OCI-LY3 (cell line): ENCODE measurements around the gene SERINC5.
A peak's percentile ranks its signal among the peaks of the same experiment; 100 is the strongest.

ENCODE experiments used
- H2AFZ ChIP-seq: fragments of 200-600, 300-600 bp; shearing (Covaris generic); 2 replicates; pipeline ENCODE4 v1.6.0; 2014; ENCODE audit warnings: antibody characterized with exemption, low read depth, low read length
- H3K27ac ChIP-seq: fragments of 200-600, 300-600 bp; sonication (generic); 2 replicates; pipeline ENCODE4 v1.5.1; 2014; ENCODE audit warnings: mild to moderate bottlenecking, low read length, moderate library complexity, mixed read lengths
- H3K27me3 ChIP-seq: fragments of 200-600, 300-600 bp; sonication (generic); 2 replicates; pipeline ENCODE4 v1.6.1; 2014; ENCODE audit warnings: low read depth, low read length, mixed read lengths
- H3K36me3 ChIP-seq: fragments of 200-600, 300-600 bp; sonication (generic); replicated peaks from 2 replicates; pipeline ENCODE3; 2014; ENCODE audit warnings: low read depth, low read length, mixed read lengths
- H3K4me1 ChIP-seq: fragments of 300-600, 200-600 bp; sonication (generic); 2 replicates; pipeline ENCODE4 v1.6.1; 2014; ENCODE audit warnings: low read length, mixed read lengths
- H3K4me2 ChIP-seq: fragments of 200-600, 300-600 bp; sonication (generic); 2 replicates; pipeline ENCODE4 v1.6.1; 2014; ENCODE audit warnings: low read length, mixed read lengths
- H3K4me3 ChIP-seq: fragments of 300-600, 200-600 bp; sonication (generic); 2 replicates; pipeline ENCODE4 v1.5.1; 2014; ENCODE audit warnings: antibody characterized with exemption, mild to moderate bottlenecking, low read length, moderate library complexity
- H3K79me2 ChIP-seq: fragments of 300-600, 200-600 bp; shearing (Covaris generic); 2 replicates; pipeline ENCODE4 v1.6.1; 2014; ENCODE audit warnings: mild to moderate bottlenecking, low read length, mixed read lengths
- H3K9ac ChIP-seq: fragments of 300-600, 200-600 bp; shearing (Covaris generic); 2 replicates; pipeline ENCODE4 v1.6.0; 2014; ENCODE audit warnings: mild to moderate bottlenecking, low read length, moderate library complexity
- H3K9me3 ChIP-seq: fragments of 200-600, 300-600 bp; shearing (Covaris generic); 2 replicates; pipeline ENCODE4 v1.6.1; 2014; ENCODE audit warnings: low read length, mixed read lengths; ENCODE audit not compliant: insufficient read depth
- H4K20me1 ChIP-seq: fragments of 200-600, 300-600 bp; sonication (generic); 2 replicates; pipeline ENCODE4 v1.6.1; 2016; ENCODE audit warnings: low read length, mixed read lengths; ENCODE audit not compliant: insufficient read depth
- CTCF ChIP-seq: fragments of 200-600, 300-600 bp; sonication (generic); IDR thresholded peaks from 2 replicates; pipeline ENCODE4 v1.5.1; 2014; ENCODE audit warnings: antibody characterized with exemption, low read length, low read depth
- EZH2phosphoT487 ChIP-seq: fragments of 200-600 bp; shearing (Covaris generic); IDR thresholded peaks from 2 replicates; pipeline ENCODE4 v1.6.1; 2018; ENCODE audit warnings: antibody characterized with exemption, mixed run types, low read depth

SERINC5 gene

GRCh38 chr5:80288177-80288576, 32.3 kb upstream of the SERINC5 start:
- Histone ChIP-seq H3K4me2 (no peak overlapping the region), H2AFZ (no peak overlapping the region), H3K4me1 (no peaks in the 10 kb centered on the region), H3K9me3 (no peaks in the 10 kb centered on the region), H3K27me3 (no peaks in the 10 kb centered on the region), H3K36me3 (no peaks in the 10 kb centered on the region), H3K27ac (no peak overlapping the region), H4K20me1 (no peaks in the 10 kb centered on the region), H3K79me2 (no peaks in the 10 kb centered on the region), H3K9ac (no peak overlapping the region), H3K4me3 (no peak overlapping the region)
- TF ChIP-seq EZH2phosphoT487 (no peak), CTCF (no peak)

- no peaks in the 10 kb centered on the region for H3K27me3 ChIP-seq
- H3K9ac ChIP-seq = no peak overlapping the region
- no peak overlapping the region for H3K4me2 ChIP-seq
- H3K79me2 ChIP-seq = no peaks in the 10 kb centered on the region
- no peaks in the 10 kb centered on the region for H3K9me3 ChIP-seq
- H3K27ac ChIP-seq = no peak overlapping the region
- H3K36me3 ChIP-seq = no peaks in the 10 kb centered on the region
- H4K20me1 ChIP-seq = no peaks in the 10 kb centered on the region
- TF ChIP-seq CTCF (no peak), EZH2phosphoT487 (no peak)
- H3K4me1 ChIP-seq = no peaks in the 10 kb centered on the region
- no peak overlapping the region for H3K4me3 ChIP-seq
- H2AFZ ChIP-seq = peak overlapping the region; percentile 70
Measured at GRCh38 chr5:80284720-80285119, 28.9 kb upstream of the SERINC5 start.

GRCh38 chr5:80283360-80283759, 27.5 kb upstream of the SERINC5 start:
- H3K9ac ChIP-seq = no peak overlapping the region
- H3K9me3 ChIP-seq = no peaks in the 10 kb centered on the region
- no peaks in the 10 kb centered on the region for H3K27me3 ChIP-seq
- H3K4me2 ChIP-seq = no peak overlapping the region
- TF ChIP-seq EZH2phosphoT487 (no peak), CTCF (no peak)
- H3K4me1 ChIP-seq = no peaks in the 10 kb centered on the region
- H2AFZ ChIP-seq = no peak overlapping the region
- no peaks in the 10 kb centered on the region for H3K79me2 ChIP-seq
- no peak overlapping the region for H3K4me3 ChIP-seq
- H4K20me1 ChIP-seq = no peaks in the 10 kb centered on the region
- H3K27ac ChIP-seq = no peak overlapping the region
- H3K36me3 ChIP-seq = no peaks in the 10 kb centered on the region

- no peaks in the 10 kb centered on the region for H4K20me1 ChIP-seq
- H3K36me3 ChIP-seq = no peaks in the 10 kb centered on the region
- H3K9ac ChIP-seq = no peak overlapping the region
- no peaks in the 10 kb centered on the region for H3K9me3 ChIP-seq
- no peak overlapping the region for H3K27ac ChIP-seq
- no peak overlapping the region for H2AFZ ChIP-seq
- no peaks in the 10 kb centered on the region for H3K79me2 ChIP-seq
- no peaks in the 10 kb centered on the region for H3K27me3 ChIP-seq
- no peaks in the 10 kb centered on the region for H3K4me1 ChIP-seq
- TF ChIP-seq CTCF (no peak), EZH2phosphoT487 (no peak)
- no peak overlapping the region for H3K4me3 ChIP-seq
- no peak overlapping the region for H3K4me2 ChIP-seq
Measured at GRCh38 chr5:80282054-80282453, 26.2 kb upstream of the SERINC5 start.
